ENCODE results near the gene CAMKK2. TPM values are rescaled to one million over a fixed set of nuclear protein-coding genes. Genes with fewer than 3 reads are reported as not detected.
"Not testable (repeated sequence)": the region's sequence is repeated elsewhere in the genome, so short reads cannot be mapped to it uniquely, and the experiment has no call there.

The CAMKK2 gene
- total RNA-seq, 1 donor from 2014 or later = 33.7 TPM

- no peak for DNase-seq (ENCODE audit: low spot score)
- no peak overlapping the region for H3K27ac Mint-ChIP-seq (ENCODE audit: unreplicated experiment)
- peaks cover 9% of the 10 kb centered on the region for H3K4me1 Mint-ChIP-seq (ENCODE audit: low read depth)
- H3K9me3 Mint-ChIP-seq (ENCODE audit: low read depth) = no peaks in the 10 kb centered on the region
- no peak for TF ChIP-seq CTCF (IDR thresholded peaks at IDR 0.05)
- H3K27me3 Mint-ChIP-seq (ENCODE audit: low read depth) = no peaks in the 10 kb centered on the region
- peaks cover 7% of the 10 kb centered on the region for H3K36me3 Mint-ChIP-seq (ENCODE audit: low read depth)
- no peak overlapping the region for H3K4me3 Mint-ChIP-seq (ENCODE audit: unreplicated experiment)
Observed at GRCh38 chr12:121233628-121234020, 62.9 kb downstream of the CAMKK2 start.

- DNase-seq (ENCODE audit: low spot score) = no peak
- H3K9me3 Mint-ChIP-seq (ENCODE audit: low read depth) = no peaks in the 10 kb centered on the region
- no peaks in the 10 kb centered on the region for H3K27me3 Mint-ChIP-seq (ENCODE audit: low read depth)
- H3K4me1 Mint-ChIP-seq (ENCODE audit: low read depth) = peaks cover 9% of the 10 kb centered on the region
- H3K27ac Mint-ChIP-seq (ENCODE audit: unreplicated experiment) = no peak overlapping the region
- H3K36me3 Mint-ChIP-seq (ENCODE audit: low read depth) = peaks cover 7% of the 10 kb centered on the region
- no peak for TF ChIP-seq CTCF (IDR thresholded peaks at IDR 0.05)
- no peak overlapping the region for H3K4me3 Mint-ChIP-seq (ENCODE audit: unreplicated experiment)
Observed at GRCh38 chr12:121232977-121233627, 63.4 kb downstream of the CAMKK2 start.

GRCh38 chr12:121232163-121232562 lies 64.3 kb downstream of the CAMKK2 start:
- H3K27ac Mint-ChIP-seq (ENCODE audit: unreplicated experiment) = no peak overlapping the region
- no peaks in the 10 kb centered on the region for H3K9me3 Mint-ChIP-seq (ENCODE audit: low read depth)
- no peak overlapping the region for H3K4me3 Mint-ChIP-seq (ENCODE audit: unreplicated experiment)

GRCh38 chr12:121230538-121230907 lies 66.0 kb downstream of the CAMKK2 start:
- H3K27ac Mint-ChIP-seq (ENCODE audit: unreplicated experiment) = no peak overlapping the region
- peaks cover 3% of the 10 kb centered on the region for H3K4me1 Mint-ChIP-seq (ENCODE audit: low read depth)

More at GRCh38 chr12:121232163-121232562, 64.3 kb downstream of the CAMKK2 start:
- DNase-seq (ENCODE audit: low spot score) = no peak
- no peak for TF ChIP-seq CTCF (IDR thresholded peaks at IDR 0.05)
- peaks cover 3% of the 10 kb centered on the region for H3K36me3 Mint-ChIP-seq (ENCODE audit: low read depth)
- H3K4me1 Mint-ChIP-seq (ENCODE audit: low read depth) = peaks cover 3% of the 10 kb centered on the region
- H3K27me3 Mint-ChIP-seq (ENCODE audit: low read depth) = no peaks in the 10 kb centered on the region

GRCh38 chr12:121229826-121230537 lies 66.5 kb downstream of the CAMKK2 start:
- H3K27ac Mint-ChIP-seq (ENCODE audit: unreplicated experiment); H3K4me3 Mint-ChIP-seq (ENCODE audit: unreplicated experiment); H3K4me1 Mint-ChIP-seq (ENCODE audit: low read depth); H3K36me3 Mint-ChIP-seq (ENCODE audit: low read depth); H3K9me3 Mint-ChIP-seq (ENCODE audit: low read depth); H3K27me3 Mint-ChIP-seq (ENCODE audit: low read depth); DNase-seq (ENCODE audit: low spot score): not testable (repeated sequence)
- TF ChIP-seq CTCF (IDR thresholded peaks at IDR 0.05) = peak; percentile 93

More at GRCh38 chr12:121230538-121230907, 66.0 kb downstream of the CAMKK2 start:
- H3K36me3 Mint-ChIP-seq (ENCODE audit: low read depth) = no peaks in the 10 kb centered on the region
- DNase-seq (ENCODE audit: low spot score) = no peak
- H3K4me3 Mint-ChIP-seq (ENCODE audit: unreplicated experiment) = no peak overlapping the region
- H3K27me3 Mint-ChIP-seq (ENCODE audit: low read depth) = no peaks in the 10 kb centered on the region
- peak; percentile 63 for TF ChIP-seq CTCF (IDR thresholded peaks at IDR 0.05)
- H3K9me3 Mint-ChIP-seq (ENCODE audit: low read depth) = no peaks in the 10 kb centered on the region

All from chondrocyte (in vitro differentiated cells).